GM12878 (cell line): Measurements from ENCODE around the gene IRF4. TPM values are rescaled to one million over a fixed set of nuclear protein-coding genes. Genes with fewer than 3 reads are reported as not detected.

Source experiments
- ATAC-seq: fragments of 200-7000 bp; cut with Tn5 transposase; 3 replicates; pipeline ENCODE4 v1.9.1; 2020; ENCODE audit warnings: mild to moderate bottlenecking, moderate library complexity
- BruUV-seq: library from RNA; stranded (reverse); fragments of 400-500 nt; replicated peaks from 2 replicates; lab custom pipeline; 2021; lab: Mats Ljungman, UMichigan
- CTCF ChIA-PET: fragments of 300-600 bp; sonication (Branson Sonifier 250); formaldehyde crosslinking; extraction: SDS; loops from one replicate; lab custom pipeline; 2021; ENCODE audit warnings: inconsistent platforms; lab: Yijun Ruan, JAX
- POLR2A ChIA-PET: fragments of 350-600 bp; formaldehyde crosslinking; extraction: SDS; loops from one replicate; lab custom pipeline; 2021; ENCODE audit warnings: inconsistent platforms; lab: Charles Lee
- RAD21 ChIA-PET: fragments of 300-600 bp; sonication (Branson Sonifier 250); formaldehyde crosslinking; loops from one replicate; lab custom pipeline; 2023; ENCODE audit warnings: antibody characterized with exemption; ENCODE audit not compliant: unreplicated experiment; lab: Charles Lee
- SMC1A ChIA-PET: fragments of 300-600 bp; sonication (Branson Sonifier 250); formaldehyde crosslinking; loops from one replicate; lab custom pipeline; 2023; ENCODE audit not compliant: unreplicated experiment, uncharacterized antibody; lab: Charles Lee
- DNase-seq: peaks from one replicate; pipeline ENCODE4 v3.0.0-alpha.2; 2011; ENCODE audit warnings: low read depth, low spot score
- FAIRE-seq: peaks from 3 replicates; lab custom pipeline; 2011; peaks lifted over from hg19 to GRCh38; lab: Jason Lieb, UNC
- H2AFZ ChIP-seq: 2 replicates; pipeline ENCODE4 v1.6.0; 2011; ENCODE audit warnings: low read depth, low read length, control low read depth; ENCODE audit not compliant: control insufficient read depth
- H3K27ac ChIP-seq: 2 replicates; pipeline ENCODE4 v1.5.1; 2011; ENCODE audit warnings: control low read depth; ENCODE audit not compliant: control insufficient read depth, insufficient read depth
- H3K27me3 ChIP-seq, 2 experiments: replicated peaks in 1 of 2; 2 replicates each; pipeline versions ENCODE4 v1.6.0 to v1.6.1; 2011; ENCODE audit warnings: low read length in 1 of 2; ENCODE audit not compliant: control insufficient read depth in 2 of 2, insufficient read depth in 2 of 2
- H3K36me3 ChIP-seq, 2 experiments: 2 replicates each; pipeline ENCODE4 v1.5.1; 2011; ENCODE audit warnings: low read length in 1 of 2; ENCODE audit not compliant: control insufficient read depth in 2 of 2, insufficient read depth in 2 of 2
- H3K4me1 ChIP-seq: 2 replicates; pipeline ENCODE4 v1.6.1; 2011; ENCODE audit warnings: mild to moderate bottlenecking, low read length, moderate library complexity, mixed read lengths; ENCODE audit not compliant: control insufficient read depth, insufficient read depth
- H3K4me2 ChIP-seq: 2 replicates; pipeline ENCODE4 v1.6.0; 2011; ENCODE audit warnings: control low read depth; ENCODE audit not compliant: control insufficient read depth, insufficient read depth
- H3K4me3 ChIP-seq: fragments of 200-600 bp; sonication (generic); 2 replicates; pipeline ENCODE4 v1.5.1; 2016
- H3K79me2 ChIP-seq: 2 replicates; pipeline ENCODE4 v1.6.0; 2011; ENCODE audit warnings: low read length; ENCODE audit not compliant: control insufficient read depth, insufficient read depth
- H3K9ac ChIP-seq: 2 replicates; pipeline ENCODE4 v1.8.0; 2011; ENCODE audit warnings: low read length, control low read depth, mixed read lengths; ENCODE audit not compliant: control insufficient read depth, insufficient read depth
- H3K9me3 ChIP-seq: replicated peaks from 3 replicates; pipeline ENCODE4 v1.5.1; 2011; ENCODE audit warnings: mild to moderate bottlenecking, low read length; ENCODE audit not compliant: control insufficient read depth, insufficient read depth
- H4K20me1 ChIP-seq: 2 replicates; pipeline ENCODE4 v1.6.0; 2011; ENCODE audit not compliant: control insufficient read depth, insufficient read depth
- ASH2L ChIP-seq: fragments of 300-600, 200-600 bp; sonication (generic); IDR thresholded peaks from 2 replicates; pipeline ENCODE4 v1.6.1; 2017; ENCODE audit warnings: low read depth, mild to moderate bottlenecking, borderline replicate concordance
- BHLHE40 ChIP-seq, 2 experiments: fragments of 450-650 bp in 1 of 2; IDR thresholded peaks; 2 replicates each; pipeline ENCODE4 v1.6.1; 2011 to 2017; ENCODE audit warnings: low read depth in 2 of 2, borderline replicate concordance in 1 of 2, improper control_type of control experiment in 1 of 2, low read length in 1 of 2, mild to moderate bottlenecking in 1 of 2
- HSF1 ChIP-seq: fragments of 150-350 bp; IDR thresholded peaks from 2 replicates; pipeline ENCODE4 v1.6.1; 2014; ENCODE audit warnings: mild to moderate bottlenecking, low read depth, low read length
- KAT2A ChIP-seq: conservative IDR thresholded peaks from 2 replicates; pipeline ENCODE4 v1.6.1; 2011; ENCODE audit warnings: low read depth, low read length; ENCODE audit not compliant: control insufficient read depth
- MTA2 ChIP-seq: fragments of 450-650 bp; IDR thresholded peaks from 2 replicates; pipeline ENCODE4 v1.6.1; 2016; ENCODE audit warnings: low read depth, mild to moderate bottlenecking, moderate library complexity
- NR2C1 ChIP-seq: fragments of 450-650 bp; IDR thresholded peaks from 2 replicates; pipeline ENCODE4 v1.6.1; 2017; ENCODE audit warnings: antibody characterized with exemption, mild to moderate bottlenecking, moderate library complexity
- NR2C2 ChIP-seq: IDR thresholded peaks from 2 replicates; pipeline ENCODE4 v1.6.1; 2011; ENCODE audit warnings: borderline replicate concordance, low read depth; ENCODE audit not compliant: control insufficient read depth, insufficient read length
- NR2F1 ChIP-seq: fragments of 450-650 bp; conservative IDR thresholded peaks from 2 replicates; pipeline ENCODE4 v1.6.1; 2017; ENCODE audit warnings: mild to moderate bottlenecking
- POLR2A ChIP-seq: IDR thresholded peaks from 2 replicates; pipeline ENCODE4 v1.6.1; 2011; ENCODE audit warnings: low read depth, mild to moderate bottlenecking, low read length
- SIN3A ChIP-seq: IDR thresholded peaks from 2 replicates; pipeline ENCODE4 v1.6.1; 2012; ENCODE audit warnings: low read depth, low read length, improper control_type of control experiment
- SIX5 ChIP-seq: IDR thresholded peaks from 2 replicates; pipeline ENCODE4 v1.6.1; 2011; ENCODE audit warnings: mild to moderate bottlenecking, low read depth, low read length, moderate library complexity; ENCODE audit not compliant: severe bottlenecking
- SMARCA5 ChIP-seq: fragments of 450-650 bp; IDR thresholded peaks from 2 replicates; pipeline ENCODE4 v1.6.1; 2017; ENCODE audit warnings: mild to moderate bottlenecking
- TAF1 ChIP-seq: IDR thresholded peaks from 2 replicates; pipeline ENCODE4 v1.6.1; 2011; ENCODE audit warnings: mild to moderate bottlenecking, low read depth, low read length, borderline replicate concordance
- ZBTB33 ChIP-seq: fragments of 450-650 bp; IDR thresholded peaks from 2 replicates; pipeline ENCODE4 v1.6.1; 2017; ENCODE audit warnings: mild to moderate bottlenecking
- WGBS: methylation state at CpG from one replicate; pipeline ENCODE4 v1.1.6; 2016; ENCODE audit warnings: low lambda C conversion rate; ENCODE audit not compliant: insufficient replicate concordance, insufficient coverage; ENCODE audit errors: missing lambda C conversion rate; 5-methylcytosine and 5-hydroxymethylcytosine counted together
- in situ Hi-C: fragments of 300-500 bp; cut with MboI; formaldehyde crosslinking; loops from 9 replicates; pipeline ENCODE4 v1.14.3; 2018; ENCODE audit warnings: mixed read lengths
- intact Hi-C: fragments of 100-400 bp; cut with micrococcal nuclease; formaldehyde crosslinking; loops from one replicate; pipeline ENCODE4 v1.14.2; 2022; ENCODE audit not compliant: unreplicated experiment
- polyA plus RNA-seq, 11 experiments: library from polyadenylated mRNA; depleted of rRNA in 4 of 11; unstranded in 6 of 11; stranded (reverse) in 5 of 11; fragments of >200 nt; fragmentation: Nextera tagmentation in 4 of 11; fragmentation: Illumina TruSeq in 1 of 11; extraction: Ambion mirVana in 4 of 11; extraction: Trizol in 1 of 11; gene quantifications; 1 replicate in 1 of 11; 2 replicates in 10 of 11; pipeline versions ENCODE4 v1.2.1 to v1.2.3, GENCODE V29; 2011 to 2016; ENCODE audit warnings: inconsistent platforms in 2 of 11, missing spikeins in 2 of 11, low read depth in 1 of 11
- total RNA-seq, 4 experiments: library from RNA; depleted of rRNA in 3 of 4; stranded (reverse); fragments of >200 nt in 3 of 4; fragmentation: Illumina TruSeq in 1 of 4; extraction: Trizol in 1 of 4; gene quantifications; 2 replicates each; pipeline versions ENCODE4 v1.2.1 to v1.2.3, GENCODE V29; 2013 to 2021
- TF ChIP-seq, protein P1 (sequence below): fragments of 450-650 bp; IDR thresholded peaks from 2 replicates; pipeline ENCODE4 v1.6.1; 2016; ENCODE audit warnings: mild to moderate bottlenecking, moderate library complexity, borderline replicate concordance

Gene IRF4
- total and polyA plus RNA-seq, 10 of the 15 experiments (the other 5 are each of a cell fraction or from before 2014, with no cell fraction given) = 50.0 to 495 (median 257) TPM

DNA sequence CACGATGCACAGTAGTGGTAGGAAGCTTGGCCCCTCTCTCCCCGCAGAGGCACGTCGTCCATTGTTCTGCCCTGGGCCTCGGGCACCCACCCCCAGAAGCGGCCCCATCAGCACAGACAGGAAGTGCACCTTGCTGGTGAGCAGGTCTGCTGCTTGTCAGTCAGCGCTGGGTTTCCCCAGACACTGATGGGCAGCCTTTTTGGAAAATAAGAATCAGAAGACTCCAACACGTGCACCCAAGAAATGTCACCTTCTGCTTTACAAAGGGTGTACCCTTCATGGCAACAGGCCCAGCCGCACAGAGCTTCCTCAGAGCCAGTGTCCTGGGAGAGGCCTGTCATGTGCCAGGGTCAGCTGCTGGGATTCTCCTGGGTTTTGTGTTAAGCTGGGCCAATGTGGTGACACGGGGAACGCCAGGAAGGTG, 34.7 kb upstream of the IRF4 start:
- DNase-seq = no peak
- no peaks in the 10 kb centered on the region for H3K9me3 ChIP-seq
- ChIA-PET RAD21 (interaction anchor here (0.8 to 4.4 kb wide), 18 partner anchors 8 to 138 kb away, joined by 3 to 61 read pairs (median 8); partner anchors contain the start of gene IRF4), SMC1A (interaction anchor here (0.6 to 8.6 kb wide), 14 partner anchors 9 to 168 kb away, joined by 3 to 104 read pairs (median 4); no protein-coding TSS in a partner anchor), CTCF (interaction anchor here (0.6 to 2.5 kb wide), 6 partner anchors 9 to 34 kb away, joined by 3 to 14 read pairs (median 8); no protein-coding TSS in a partner anchor), POLR2A (interaction anchor here (1.0 to 9.1 kb wide), 7 partner anchors 8 to 60 kb away, joined by 3 to 81 read pairs (median 5); no protein-coding TSS in a partner anchor)
- 31% methylated on average over 11 of the region's 11 CpGs for WGBS
- H3K4me2 ChIP-seq = peak overlapping the region; percentile 61
- H3K9ac ChIP-seq = 0 out of 2 replicates have a peak overlapping the region, but pooled peaks have one; percentile 7
- H4K20me1 ChIP-seq = no peaks in the 10 kb centered on the region
- in situ Hi-C loops = no loop called here
- peak overlapping the region; percentile 51 for H2AFZ ChIP-seq
- H3K79me2 ChIP-seq = no peaks in the 10 kb centered on the region
- no TSS peak for BruUV-seq
- peaks cover 45% of the 10 kb centered on the region for H3K4me1 ChIP-seq
- H3K27ac ChIP-seq = peak overlapping the region; percentile 56
- intact Hi-C loops = no loop called here
- H3K36me3 ChIP-seq = peaks cover 6% of the 10 kb centered on the region in 2 experiments; a peak in 3 of 4 replicates
- ATAC-seq = peak; percentile 80
- no peaks in the 10 kb centered on the region for H3K27me3 ChIP-seq
- FAIRE-seq = no peak
- H3K4me3 ChIP-seq = no peak overlapping the region
- TF ChIP-seq ZBTB33 (no peak), POLR2A (no peak), KAT2A (no peak), NR2C1 (no peak), BHLHE40 (IDR thresholded peaks at IDR 0.05; ENCODE audit: borderline replicate concordance in 1 of 2, low read depth in 2 of 2, low read length in 1 of 2) (peak; percentile 89 to 92), NR2C2 (no peak), HSF1 (no peak), MTA2 (peak; percentile 28; the same call in 1 of the 2 replicates), SMARCA5 (no peak), TAF1 (0 out of 2 replicates have a peak, but pooled peaks have one; percentile 12), ASH2L (no peak), NR2F1 (no peak), SIX5 (peak; percentile 11), SIN3A (no peak)
- TF ChIP-seq, protein P1, sequence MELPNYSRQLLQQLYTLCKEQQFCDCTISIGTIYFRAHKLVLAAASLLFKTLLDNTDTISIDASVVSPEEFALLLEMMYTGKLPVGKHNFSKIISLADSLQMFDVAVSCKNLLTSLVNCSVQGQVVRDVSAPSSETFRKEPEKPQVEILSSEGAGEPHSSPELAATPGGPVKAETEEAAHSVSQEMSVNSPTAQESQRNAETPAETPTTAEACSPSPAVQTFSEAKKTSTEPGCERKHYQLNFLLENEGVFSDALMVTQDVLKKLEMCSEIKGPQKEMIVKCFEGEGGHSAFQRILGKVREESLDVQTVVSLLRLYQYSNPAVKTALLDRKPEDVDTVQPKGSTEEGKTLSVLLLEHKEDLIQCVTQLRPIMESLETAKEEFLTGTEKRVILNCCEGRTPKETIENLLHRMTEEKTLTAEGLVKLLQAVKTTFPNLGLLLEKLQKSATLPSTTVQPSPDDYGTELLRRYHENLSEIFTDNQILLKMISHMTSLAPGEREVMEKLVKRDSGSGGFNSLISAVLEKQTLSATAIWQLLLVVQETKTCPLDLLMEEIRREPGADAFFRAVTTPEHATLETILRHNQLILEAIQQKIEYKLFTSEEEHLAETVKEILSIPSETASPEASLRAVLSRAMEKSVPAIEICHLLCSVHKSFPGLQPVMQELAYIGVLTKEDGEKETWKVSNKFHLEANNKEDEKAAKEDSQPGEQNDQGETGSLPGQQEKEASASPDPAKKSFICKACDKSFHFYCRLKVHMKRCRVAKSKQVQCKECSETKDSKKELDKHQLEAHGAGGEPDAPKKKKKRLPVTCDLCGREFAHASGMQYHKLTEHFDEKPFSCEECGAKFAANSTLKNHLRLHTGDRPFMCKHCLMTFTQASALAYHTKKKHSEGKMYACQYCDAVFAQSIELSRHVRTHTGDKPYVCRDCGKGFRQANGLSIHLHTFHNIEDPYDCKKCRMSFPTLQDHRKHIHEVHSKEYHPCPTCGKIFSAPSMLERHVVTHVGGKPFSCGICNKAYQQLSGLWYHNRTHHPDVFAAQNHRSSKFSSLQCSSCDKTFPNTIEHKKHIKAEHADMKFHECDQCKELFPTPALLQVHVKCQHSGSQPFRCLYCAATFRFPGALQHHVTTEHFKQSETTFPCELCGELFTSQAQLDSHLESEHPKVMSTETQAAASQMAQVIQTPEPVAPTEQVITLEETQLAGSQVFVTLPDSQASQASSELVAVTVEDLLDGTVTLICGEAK = no peak
